ENCODE results near the gene BRI3. TPM values are rescaled to one million over a fixed set of nuclear protein-coding genes. Genes with fewer than 3 reads are reported as not detected.

BRI3 gene
- total and polyA plus RNA-seq, 2 of the 13 experiments (the other 11 are each of a cell fraction or from before 2014, with no cell fraction given): 54.0 to 103 TPM

DNA sequence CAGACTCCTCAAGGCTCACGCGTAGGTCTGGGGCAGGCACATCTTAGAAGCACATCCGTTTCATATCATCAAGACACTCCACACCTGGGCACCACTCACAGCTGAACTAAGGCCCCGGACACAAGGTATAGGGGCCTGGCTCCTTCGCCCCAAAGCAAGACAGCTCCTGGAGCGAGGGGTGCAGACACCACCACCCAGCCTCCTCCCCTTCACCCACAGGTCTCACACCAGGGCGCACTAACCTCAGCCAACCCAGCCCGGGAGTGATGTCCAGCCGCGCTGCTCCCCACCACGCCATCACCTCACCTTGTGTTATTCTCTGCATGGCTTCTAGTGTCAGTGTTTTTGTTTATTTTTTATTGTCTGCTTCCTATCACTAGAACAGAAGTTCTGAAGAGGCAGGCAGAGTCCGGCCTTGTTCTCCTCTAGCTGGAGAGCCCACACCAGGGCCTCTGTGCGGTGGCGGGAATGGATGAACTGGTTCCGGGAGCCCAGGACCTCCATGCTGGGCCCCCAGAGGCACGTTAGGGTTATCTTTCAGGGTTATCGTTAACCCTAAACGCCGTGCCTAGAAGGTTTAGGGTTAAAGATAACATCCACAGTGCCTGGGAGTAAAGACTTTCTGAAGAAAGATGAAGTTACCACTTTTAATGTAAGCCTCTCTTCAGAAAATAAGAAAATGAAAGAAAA lies 21.8 kb downstream of the BRI3 start (continued):
- TF ChIP-seq, protein P1, sequence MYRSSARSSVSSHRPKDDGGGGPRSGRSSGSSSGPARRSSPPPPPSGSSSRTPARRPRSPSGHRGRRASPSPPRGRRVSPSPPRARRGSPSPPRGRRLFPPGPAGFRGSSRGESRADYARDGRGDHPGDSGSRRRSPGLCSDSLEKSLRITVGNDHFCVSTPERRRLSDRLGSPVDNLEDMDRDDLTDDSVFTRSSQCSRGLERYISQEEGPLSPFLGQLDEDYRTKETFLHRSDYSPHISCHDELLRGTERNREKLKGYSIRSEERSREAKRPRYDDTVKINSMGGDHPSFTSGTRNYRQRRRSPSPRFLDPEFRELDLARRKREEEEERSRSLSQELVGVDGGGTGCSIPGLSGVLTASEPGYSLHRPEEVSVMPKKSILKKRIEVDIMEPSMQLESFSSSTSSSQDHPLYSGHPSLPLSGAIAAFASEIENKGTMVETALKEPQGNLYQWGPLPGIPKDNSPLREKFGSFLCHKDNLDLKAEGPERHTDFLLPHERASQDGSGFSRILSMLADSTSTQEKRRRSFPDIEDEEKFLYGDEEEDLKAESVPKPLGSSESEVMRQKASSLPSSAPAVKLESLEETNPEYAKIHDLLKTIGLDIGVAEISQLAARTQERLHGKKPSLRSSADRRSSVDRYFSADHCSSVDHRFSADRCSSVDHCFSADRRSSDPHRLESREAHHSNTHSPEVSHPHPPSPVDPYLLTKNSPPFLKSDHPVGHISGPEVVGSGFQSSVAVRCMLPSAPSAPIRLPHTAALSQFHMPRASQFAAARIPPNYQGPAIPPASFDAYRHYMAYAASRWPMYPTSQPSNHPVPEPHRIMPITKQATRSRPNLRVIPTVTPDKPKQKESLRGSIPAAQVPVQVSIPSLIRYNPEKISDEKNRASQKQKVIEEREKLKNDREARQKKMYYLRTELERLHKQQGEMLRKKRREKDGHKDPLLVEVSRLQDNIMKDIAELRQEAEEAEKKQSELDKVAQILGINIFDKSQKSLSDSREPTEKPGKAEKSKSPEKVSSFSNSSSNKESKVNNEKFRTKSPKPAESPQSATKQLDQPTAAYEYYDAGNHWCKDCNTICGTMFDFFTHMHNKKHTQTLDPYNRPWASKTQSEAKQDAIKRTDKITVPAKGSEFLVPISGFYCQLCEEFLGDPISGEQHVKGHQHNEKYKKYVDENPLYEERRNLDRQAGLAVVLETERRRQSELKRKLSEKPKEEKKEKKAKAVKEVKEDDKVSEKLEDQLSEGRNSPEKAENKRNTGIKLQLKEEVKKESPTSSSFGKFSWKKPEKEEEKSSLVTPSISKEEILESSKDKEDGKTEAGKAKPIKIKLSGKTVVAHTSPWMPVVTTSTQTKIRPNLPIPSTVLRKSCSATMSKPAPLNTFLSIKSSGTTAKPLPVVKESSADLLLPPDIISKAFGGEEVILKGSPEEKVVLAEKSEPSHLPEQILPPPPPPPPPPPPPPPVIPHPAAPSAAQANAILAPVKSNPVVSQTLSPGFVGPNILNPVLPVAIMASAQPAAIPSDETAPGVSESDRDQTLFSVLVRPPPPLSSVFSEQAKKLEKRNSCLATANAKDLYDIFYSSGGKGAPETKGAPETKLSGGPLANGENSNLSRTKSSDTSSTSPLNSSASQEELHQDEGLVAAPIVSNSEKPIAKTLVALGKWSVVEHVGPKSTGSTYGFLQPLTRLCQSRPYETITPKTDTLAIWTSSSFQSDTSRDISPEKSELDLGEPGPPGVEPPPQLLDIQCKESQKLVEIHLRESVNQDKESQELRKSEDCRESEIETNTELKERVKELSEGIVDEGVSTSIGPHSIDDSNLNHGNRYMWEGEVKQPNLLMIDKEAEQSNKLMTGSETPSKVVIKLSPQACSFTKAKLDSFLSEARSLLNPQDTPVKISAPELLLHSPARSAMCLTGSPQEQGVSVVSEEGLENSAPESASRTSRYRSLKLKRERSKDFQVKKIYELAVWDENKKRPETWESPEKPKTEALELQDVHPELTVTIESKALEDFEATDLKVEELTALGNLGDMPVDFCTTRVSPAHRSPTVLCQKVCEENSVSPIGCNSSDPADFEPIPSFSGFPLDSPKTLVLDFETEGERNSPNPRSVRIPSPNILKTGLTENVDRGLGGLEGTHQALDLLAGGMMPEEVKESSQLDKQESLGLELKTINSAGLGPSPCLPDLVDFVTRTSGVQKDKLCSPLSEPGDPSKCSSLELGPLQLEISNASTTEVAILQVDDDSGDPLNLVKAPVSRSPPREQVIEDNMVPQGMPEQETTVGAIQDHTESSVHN (CRISPR knock-in tag; IDR thresholded peaks at IDR 0.05): no peak
- TF ChIP-seq NFIC (IDR thresholded peaks at IDR 0.05; ENCODE audit: low read length) (no peak), MED13 (CRISPR knock-in tag; IDR thresholded peaks at IDR 0.05) (no peak)

DNA sequence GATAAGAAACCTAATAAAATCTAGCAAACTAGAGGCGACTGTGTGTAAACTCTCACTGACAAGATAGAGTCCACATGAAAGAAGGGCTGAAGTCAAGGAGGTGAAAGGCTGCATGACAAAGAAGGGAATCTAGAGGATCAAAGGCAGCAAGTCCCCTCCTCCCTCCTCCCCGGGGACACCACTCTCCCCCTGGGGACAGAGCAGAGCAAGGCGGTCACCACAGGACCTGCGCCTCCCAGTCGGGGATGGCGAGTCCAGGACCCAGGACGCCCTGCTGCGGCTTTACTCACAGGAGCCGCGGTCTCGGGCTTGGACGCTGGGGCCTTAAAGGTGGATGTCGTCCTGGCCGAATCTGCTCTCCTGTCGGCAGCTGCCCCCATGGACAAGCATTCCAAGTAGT lies 22.4 kb downstream of the BRI3 start:
- Histone ChIP-seq H3K27ac (ENCODE audit: extremely low read length, insufficient read depth, low read length) (no peak overlapping the region), H3K4me2 (ENCODE audit: low read depth, low read length) (no peak overlapping the region), H3K9ac (ENCODE audit: insufficient read depth, low read depth, low read length) (no peak overlapping the region), H3K4me1 (ENCODE audit: insufficient read depth, low read length) (peaks cover 13% of the 10 kb centered on the region), H3K27me3 (ENCODE audit: control insufficient read depth in 1 of 2, insufficient read depth in 2 of 2, low read length in 2 of 2) (no peaks in the 10 kb centered on the region), H3K36me3 (replicated peaks in 1 of 2; ENCODE audit: control insufficient read depth in 1 of 2, insufficient read depth in 2 of 2, low read length in 2 of 2) (peaks cover 17 to 39% of the 10 kb centered on the region in 2 experiments), H3K9me3 (ENCODE audit: low read length) (no peaks in the 10 kb centered on the region), H4K20me1 (ENCODE audit: insufficient read depth, low read length) (no peaks in the 10 kb centered on the region), H3K4me3 (replicated peaks in 1 of 3; ENCODE audit: insufficient read depth in 1 of 3, low read depth in 2 of 3, low read length in 3 of 3) (no peak overlapping the region), H2AFZ (ENCODE audit: low read length) (no peak overlapping the region), H3K79me2 (ENCODE audit: insufficient read depth, low read length) (no peaks in the 10 kb centered on the region)
- intact Hi-C loops (cut with micrococcal nuclease; ENCODE audit: unreplicated experiment): no loop called here
- no peak for ATAC-seq
- no peak for FAIRE-seq
- ChIA-PET CTCF (ENCODE audit: low intra/inter-chr PET ratio, low total read pairs) (no interaction called here), POLR2A (no interaction called here)
- no peak for DNase-seq (ENCODE audit: low spot score)
- no peak for TF ChIP-seq FOXM1 (CRISPR knock-in tag; IDR thresholded peaks at IDR 0.05)
- no peak for TF ChIP-seq ZMYM3 (CRISPR knock-in tag; IDR thresholded peaks at IDR 0.05)
- TF ChIP-seq ZNF496 (CRISPR knock-in tag; IDR thresholded peaks at IDR 0.05; ENCODE audit: insufficient replicate concordance): no peak
- no peak for TF ChIP-seq HNRNPLL (IDR thresholded peaks at IDR 0.05; ENCODE audit: low read depth, low read length, poor library complexity, severe bottlenecking)
- TF ChIP-seq ZNF501 (CRISPR knock-in tag; IDR thresholded peaks at IDR 0.05): no peak
- TF ChIP-seq ZSCAN25 (CRISPR knock-in tag; IDR thresholded peaks at IDR 0.05): no peak
- no peak for TF ChIP-seq PAF1 (CRISPR knock-in tag; IDR thresholded peaks at IDR 0.05)
- 82% methylated on average over 2 of the region's 15 CpGs for WGBS (ENCODE audit: low lambda C conversion rate)
- no TSS peak for BruUV-seq (replicated peaks)
- in situ Hi-C loops (cut with HindIII; ENCODE audit: extremely low pct_ligation_motif_present, low pct_unique_long_range_greater_than_20kb): no loop called here
